Endodermal cell (in vitro differentiated cells): ENCODE data around the gene CPT1C. TPM values are rescaled to one million over a fixed set of nuclear protein-coding genes. Genes with fewer than 3 reads are reported as not detected.

Experiments used
- DNase-seq: peaks from one replicate; pipeline ENCODE4 v3.0.0-alpha.2; 2017
- H3K27ac ChIP-seq: 2 replicates; pipeline ENCODE4 v1.5.1; 2013; ENCODE audit warnings: mild to moderate bottlenecking, low read depth, low read length, moderate library complexity
- H3K27me3 ChIP-seq: 2 replicates; pipeline ENCODE4 v1.6.1; 2013; ENCODE audit warnings: mild to moderate bottlenecking, low read length, moderate library complexity; ENCODE audit not compliant: insufficient read depth, control insufficient read depth, poor library complexity, severe bottlenecking
- H3K36me3 ChIP-seq: 2 replicates; pipeline ENCODE4 v1.7.0; 2013; ENCODE audit warnings: mild to moderate bottlenecking, low read length, moderate library complexity; ENCODE audit not compliant: control insufficient read depth, insufficient read depth
- H3K4me1 ChIP-seq: one replicate; pipeline ENCODE4 v1.7.0; 2013; ENCODE audit warnings: low read length; ENCODE audit not compliant: control insufficient read depth, insufficient read depth
- H3K4me3 ChIP-seq: 2 replicates; pipeline ENCODE4 v1.5.1; 2013; ENCODE audit warnings: mild to moderate bottlenecking, low read length, moderate library complexity
- H3K9ac ChIP-seq: 2 replicates; pipeline ENCODE4 v1.6.1; 2013; ENCODE audit warnings: mild to moderate bottlenecking, low read length, moderate library complexity; ENCODE audit not compliant: poor library complexity, severe bottlenecking; ENCODE audit errors: extremely low read depth
- H3K9me3 ChIP-seq: 2 replicates; pipeline ENCODE4 v1.6.1; 2013; ENCODE audit warnings: mild to moderate bottlenecking, low read length, moderate library complexity; ENCODE audit not compliant: control insufficient read depth
- H3K27ac Mint-ChIP-seq: 2 replicates; pipeline ENCODE4 v1.8.0; 2020; ENCODE audit warnings: mixed read lengths
- H3K27me3 Mint-ChIP-seq: 2 replicates; pipeline ENCODE4 v1.8.0; 2021; ENCODE audit warnings: mild to moderate bottlenecking, mixed read lengths; ENCODE audit not compliant: insufficient read depth
- H3K36me3 Mint-ChIP-seq: 2 replicates; pipeline ENCODE4 v1.8.0; 2020; ENCODE audit warnings: low read depth, mixed read lengths
- H3K4me1 Mint-ChIP-seq: 2 replicates; pipeline ENCODE4 v1.8.0; 2020; ENCODE audit warnings: mixed read lengths
- H3K4me3 Mint-ChIP-seq: 2 replicates; pipeline ENCODE4 v1.8.0; 2020; ENCODE audit warnings: mild to moderate bottlenecking, moderate library complexity, mixed read lengths
- H3K9me3 Mint-ChIP-seq: 2 replicates; pipeline ENCODE4 v1.8.0; 2020; ENCODE audit warnings: mild to moderate bottlenecking, mixed read lengths
- CTCF ChIP-seq: fragments of 200-600 bp; sonication (generic); conservative IDR thresholded peaks from 2 replicates; pipeline ENCODE4 v1.5.0; 2021; ENCODE audit warnings: antibody characterized with exemption, mild to moderate bottlenecking
- WGBS, 2 experiments: methylation state at CpG; one replicate each; pipeline versions ENCODE4 v1.1.5 to v1.1.7; 2013; ENCODE audit warnings: missing lambda C conversion rate in 2 of 2, mixed read lengths in 1 of 2; ENCODE audit not compliant: insufficient coverage in 1 of 2, insufficient read length in 1 of 2; 5-methylcytosine and 5-hydroxymethylcytosine counted together
- total RNA-seq, 2 donors: library from RNA; stranded (reverse); fragmentation: NEBNext Ultra II Directional in 1 of 2; extraction: Animal tissue kit (Norgen Biotek cat#: 25700) in 1 of 2; gene quantifications; 2 replicates in 1 of 2; 3 replicates in 1 of 2; pipeline ENCODE4 v1.2.1, GENCODE V29; 2021

Gene CPT1C
- total RNA-seq, 2 donors from 2014 or later = 41.4 to 59.7 TPM

- no peak overlapping the region for H3K4me3 ChIP-seq
- H3K4me1 Mint-ChIP-seq = no peaks in the 10 kb centered on the region
- H3K9me3 ChIP-seq = peaks cover 12% of the 10 kb centered on the region
- no peaks in the 10 kb centered on the region for H3K36me3 Mint-ChIP-seq
- H3K9ac ChIP-seq = no peak overlapping the region
- no peak for DNase-seq
- no peaks in the 10 kb centered on the region for H3K36me3 ChIP-seq
- H3K4me3 Mint-ChIP-seq = no peak overlapping the region
- H3K27me3 ChIP-seq = no peaks in the 10 kb centered on the region
- 76 to 89% methylated on average over 1 of the region's 1 CpG for WGBS, 2 experiments
- no peak overlapping the region for H3K27ac ChIP-seq
- TF ChIP-seq CTCF = no peak
- no peak overlapping the region for H3K27ac Mint-ChIP-seq
- H3K27me3 Mint-ChIP-seq = peaks cover 16% of the 10 kb centered on the region
- H3K4me1 ChIP-seq = no peaks in the 10 kb centered on the region
- H3K9me3 Mint-ChIP-seq = peaks cover 26% of the 10 kb centered on the region
Observed at GRCh38 chr19:49749771-49750170, 58.9 kb downstream of the CPT1C start.

- Histone ChIP-seq H3K27ac (no peak overlapping the region), H3K4me1 (no peaks in the 10 kb centered on the region), H3K27me3 (no peaks in the 10 kb centered on the region), H3K36me3 (no peaks in the 10 kb centered on the region), H3K4me3 (no peak overlapping the region), H3K9ac (no peak overlapping the region), H3K9me3 (peaks cover 22% of the 10 kb centered on the region)
- peaks cover 29% of the 10 kb centered on the region for H3K9me3 Mint-ChIP-seq
- H3K4me1 Mint-ChIP-seq = no peaks in the 10 kb centered on the region
- no peaks in the 10 kb centered on the region for H3K36me3 Mint-ChIP-seq
- WGBS, 2 experiments = 83 to 89% methylated on average over 1 of the region's 1 CpG
- no peak for DNase-seq
- TF ChIP-seq CTCF = no peak
- H3K27ac Mint-ChIP-seq = no peak overlapping the region
- H3K4me3 Mint-ChIP-seq = no peak overlapping the region
- H3K27me3 Mint-ChIP-seq = peaks cover 6% of the 10 kb centered on the region
Observed at GRCh38 chr19:49752701-49753100, 61.8 kb downstream of the CPT1C start.

GRCh38 chr19:49755956-49756355, 65.0 kb downstream of the CPT1C start:
- Mint-ChIP-seq H3K4me1 (no peaks in the 10 kb centered on the region), H3K4me3 (no peak overlapping the region), H3K27ac (no peak overlapping the region), H3K27me3 (peaks cover 6% of the 10 kb centered on the region), H3K9me3 (peaks cover 29% of the 10 kb centered on the region), H3K36me3 (no peaks in the 10 kb centered on the region)
- Histone ChIP-seq H3K36me3 (no peaks in the 10 kb centered on the region), H3K27ac (no peak overlapping the region), H3K27me3 (no peaks in the 10 kb centered on the region), H3K4me1 (no peaks in the 10 kb centered on the region), H3K9ac (no peak overlapping the region), H3K9me3 (peaks cover 22% of the 10 kb centered on the region), H3K4me3 (no peak overlapping the region)
- no peak for DNase-seq
- 85% methylated on average over 3 of the region's 3 CpGs; no CpG with 5 or more reads in 1 of the 2 experiments for WGBS, 2 experiments
- no peak for TF ChIP-seq CTCF
